Hepatocyte (in vitro differentiated cells): ENCODE results near the gene KBTBD2. TPM values are rescaled to one million over a fixed set of nuclear protein-coding genes. Genes with fewer than 3 reads are reported as not detected.

ENCODE experiments used
- DNase-seq: peaks from one replicate; pipeline ENCODE4 v3.0.0-alpha.2; 2016; ENCODE audit warnings: low spot score
- H2AFZ ChIP-seq: fragments of 200-600 bp; sonication (generic); 2 replicates; pipeline ENCODE4 v1.6.0; 2016; ENCODE audit warnings: antibody characterized with exemption, mild to moderate bottlenecking
- H3K27ac ChIP-seq: fragments of 200-600 bp; sonication (generic); 2 replicates; pipeline ENCODE4 v1.5.1; 2016; ENCODE audit warnings: mild to moderate bottlenecking
- H3K27me3 ChIP-seq: fragments of 200-600 bp; sonication (generic); 2 replicates; pipeline ENCODE4 v1.6.1; 2016
- H3K36me3 ChIP-seq: fragments of 200-600 bp; sonication (generic); replicated peaks from 2 replicates; pipeline ENCODE4 v1.5.1; 2016; ENCODE audit warnings: low read depth; ENCODE audit not compliant: insufficient read depth
- H3K4me1 ChIP-seq: fragments of 200-600 bp; sonication (generic); 2 replicates; pipeline ENCODE4 v1.5.1; 2016; ENCODE audit warnings: mild to moderate bottlenecking, moderate library complexity; ENCODE audit not compliant: insufficient read depth
- H3K4me2 ChIP-seq: fragments of 200-600 bp; sonication (generic); 2 replicates; pipeline ENCODE4 v1.6.0; 2016
- H3K4me3 ChIP-seq: fragments of 200-600 bp; sonication (generic); 2 replicates; pipeline ENCODE4 v1.5.1; 2016; ENCODE audit warnings: mild to moderate bottlenecking
- H3K79me2 ChIP-seq: fragments of 200-600 bp; sonication (generic); 2 replicates; pipeline ENCODE4 v1.6.0; 2017; ENCODE audit warnings: mild to moderate bottlenecking
- H3K9me2 ChIP-seq: fragments of 200-600 bp; sonication (generic); replicated peaks from 2 replicates; pipeline ENCODE4 v1.6.0; 2017; ENCODE audit warnings: mild to moderate bottlenecking; ENCODE audit not compliant: insufficient read depth
- H3K9me3 ChIP-seq: fragments of 200-600 bp; sonication (generic); 2 replicates; pipeline ENCODE4 v1.5.1; 2016; ENCODE audit warnings: low read depth, mild to moderate bottlenecking
- H4K20me1 ChIP-seq: fragments of 200-600 bp; sonication (generic); 2 replicates; pipeline ENCODE4 v1.6.0; 2016; ENCODE audit warnings: mild to moderate bottlenecking; ENCODE audit not compliant: insufficient read depth, poor library complexity, severe bottlenecking
- CTCF ChIP-seq: fragments of 200-600 bp; sonication (generic); IDR thresholded peaks from 2 replicates; pipeline ENCODE4 v1.5.1; 2016; ENCODE audit warnings: antibody characterized with exemption, mild to moderate bottlenecking; ENCODE audit not compliant: poor library complexity
- EZH2 ChIP-seq: fragments of 200-600 bp; sonication (generic); IDR thresholded peaks from 2 replicates; pipeline ENCODE4 v1.6.1; 2016; ENCODE audit warnings: antibody characterized with exemption, mild to moderate bottlenecking, borderline replicate concordance
- EZH2phosphoT487 ChIP-seq: fragments of 200-600 bp; sonication (generic); IDR thresholded peaks from one replicate; pipeline ENCODE4 v1.6.1; 2018; ENCODE audit warnings: antibody characterized with exemption, mild to moderate bottlenecking, low read depth, moderate library complexity; ENCODE audit not compliant: unreplicated experiment, severe bottlenecking
- WGBS: methylation state at CpG from one replicate; pipeline ENCODE4 v1.1.6; 2016; ENCODE audit warnings: low lambda C conversion rate; ENCODE audit errors: missing lambda C conversion rate; 5-methylcytosine and 5-hydroxymethylcytosine counted together
- polyA plus RNA-seq: library from polyadenylated mRNA; unstranded; fragments of >200 nt; fragmentation: Nextera tagmentation; extraction: Ambion mirVana; gene quantifications from 2 replicates; pipeline ENCODE4 v1.2.1, GENCODE V29; 2016
- total RNA-seq: library from RNA; depleted of rRNA; stranded (reverse); fragments of >200 nt; gene quantifications from 2 replicates; pipeline ENCODE4 v1.2.3, GENCODE V29; 2014

The KBTBD2 gene
- total and polyA plus RNA-seq, 2 experiments from 2014 or later = 23.7 to 49.7 TPM

GRCh38 chr7:32893207-32893524 is 1.6 kb upstream of the KBTBD2 start:
- H3K4me3 ChIP-seq = no peak overlapping the region
- H3K9me2 ChIP-seq = no peaks in the 10 kb centered on the region
- no peaks in the 10 kb centered on the region for H3K9me3 ChIP-seq
- H4K20me1 ChIP-seq = peaks cover 17% of the 10 kb centered on the region
- H3K4me2 ChIP-seq = peak overlapping the region; percentile 80
- no peak for DNase-seq
- H3K79me2 ChIP-seq = peaks cover 22% of the 10 kb centered on the region
- peaks cover 26% of the 10 kb centered on the region for H3K4me1 ChIP-seq
- peak overlapping the region; percentile 6 for H2AFZ ChIP-seq
- TF ChIP-seq EZH2phosphoT487 = no peak
- TF ChIP-seq CTCF = no peak
- TF ChIP-seq EZH2 = no peak
- H3K27ac ChIP-seq = peak overlapping the region; percentile 97
- H3K36me3 ChIP-seq = no peaks in the 10 kb centered on the region
- no peaks in the 10 kb centered on the region for H3K27me3 ChIP-seq
- WGBS = 49% methylated on average over 4 of the region's 4 CpGs

- Histone ChIP-seq H3K4me2 (peak overlapping the region; percentile 80), H2AFZ (peak overlapping the region; percentile 61), H3K27ac (peak overlapping the region; percentile 97), H3K79me2 (peaks cover 27% of the 10 kb centered on the region), H3K9me2 (no peaks in the 10 kb centered on the region), H3K4me3 (peak overlapping the region; percentile 53), H4K20me1 (peaks cover 22% of the 10 kb centered on the region), H3K9me3 (no peaks in the 10 kb centered on the region), H3K4me1 (peaks cover 27% of the 10 kb centered on the region), H3K27me3 (no peaks in the 10 kb centered on the region), H3K36me3 (no peaks in the 10 kb centered on the region)
- 3% methylated on average over 22 of the region's 22 CpGs for WGBS
- TF ChIP-seq EZH2phosphoT487 (no peak), EZH2 (no peak), CTCF (no peak)
- peak; percentile 59 for DNase-seq
These were observed 1.1 kb upstream of the KBTBD2 start for GRCh38 chr7:32892521-32893206.

GRCh38 chr7:32891800-32892520 is 400 bp upstream of the KBTBD2 start:
- peak overlapping the region; percentile 80 for H3K4me2 ChIP-seq
- no peaks in the 10 kb centered on the region for H3K36me3 ChIP-seq
- peaks cover 34% of the 10 kb centered on the region for H3K79me2 ChIP-seq
- peaks cover 32% of the 10 kb centered on the region for H3K4me1 ChIP-seq
- no peak for TF ChIP-seq EZH2phosphoT487
- no peak for TF ChIP-seq CTCF
- TF ChIP-seq EZH2 = no peak
- peaks cover 29% of the 10 kb centered on the region for H4K20me1 ChIP-seq
- H3K27me3 ChIP-seq = no peaks in the 10 kb centered on the region
- H3K9me3 ChIP-seq = no peaks in the 10 kb centered on the region
- WGBS = 2% methylated on average over 20 of the region's 85 CpGs
- H2AFZ ChIP-seq = peak overlapping the region; percentile 61
- peak; percentile 98 for DNase-seq
- H3K4me3 ChIP-seq = peak overlapping the region; percentile 85
- no peaks in the 10 kb centered on the region for H3K9me2 ChIP-seq
- H3K27ac ChIP-seq = peak overlapping the region; percentile 97
